Ishikawa (cell line): Measurements from ENCODE around the gene DNAJC15.

ENCODE experiments used
- CEBPB ChIP-seq: IDR thresholded peaks from 2 replicates; pipeline ENCODE4 v1.6.1; 2012
- CREB1 ChIP-seq: IDR thresholded peaks from 2 replicates; pipeline ENCODE4 v1.6.1; 2012; ENCODE audit warnings: low read depth
- EGR1 ChIP-seq: IDR thresholded peaks from 2 replicates; pipeline ENCODE4 v1.6.1; 2012
- EP300 ChIP-seq: IDR thresholded peaks from 2 replicates; pipeline ENCODE4 v1.6.1; 2012; ENCODE audit warnings: borderline replicate concordance
- FOXM1 ChIP-seq: IDR thresholded peaks from 2 replicates; pipeline ENCODE4 v1.6.1; 2012; ENCODE audit warnings: low read depth, borderline replicate concordance
- MAX ChIP-seq: IDR thresholded peaks from 2 replicates; pipeline ENCODE4 v1.6.1; 2012
- NFIC ChIP-seq: IDR thresholded peaks from 2 replicates; pipeline ENCODE4 v1.6.1; 2012
- RAD21 ChIP-seq: IDR thresholded peaks from 2 replicates; pipeline ENCODE4 v1.6.1; 2012; ENCODE audit warnings: low read depth
- REST ChIP-seq: IDR thresholded peaks from 2 replicates; pipeline ENCODE4 v1.6.1; 2012; ENCODE audit warnings: low read depth, mild to moderate bottlenecking
- TAF1 ChIP-seq: IDR thresholded peaks from 2 replicates; pipeline ENCODE4 v1.6.1; 2012; ENCODE audit warnings: low read depth, mild to moderate bottlenecking
- TCF12 ChIP-seq: IDR thresholded peaks from 2 replicates; pipeline ENCODE4 v1.6.1; 2012; ENCODE audit warnings: low read depth
- TEAD4 ChIP-seq: IDR thresholded peaks from 2 replicates; pipeline ENCODE4 v1.6.1; 2012
- USF1 ChIP-seq: IDR thresholded peaks from 2 replicates; pipeline ENCODE4 v1.6.1; 2012
- YY1 ChIP-seq: IDR thresholded peaks from 2 replicates; pipeline ENCODE4 v1.6.1; 2012; ENCODE audit warnings: low read depth
- ZBTB7A ChIP-seq: IDR thresholded peaks from 2 replicates; pipeline ENCODE4 v1.6.1; 2012; ENCODE audit warnings: low read depth

The DNAJC15 gene

GRCh38 chr13:43139211-43139610 lies 115.8 kb downstream of the DNAJC15 start:
- TF ChIP-seq TAF1 (no peak), REST (no peak), CREB1 (no peak), TEAD4 (no peak), MAX (no peak), NFIC (no peak), CEBPB (no peak), EGR1 (no peak), YY1 (no peak), RAD21 (no peak), ZBTB7A (no peak)

- TF ChIP-seq EP300 (no peak), YY1 (no peak), FOXM1 (no peak), EGR1 (no peak), TCF12 (no peak), RAD21 (no peak), CREB1 (no peak), USF1 (no peak), ZBTB7A (no peak), NFIC (no peak), REST (no peak), TAF1 (no peak), CEBPB (no peak), TEAD4 (no peak), MAX (no peak)
Observed at GRCh38 chr13:43139921-43140320, 116.5 kb downstream of the DNAJC15 start.

GRCh38 chr13:43140985-43141384 lies 117.6 kb downstream of the DNAJC15 start:
- no peak for TF ChIP-seq EGR1
- TF ChIP-seq MAX: no peak
- TF ChIP-seq TCF12: no peak
- TF ChIP-seq CEBPB: no peak
- no peak for TF ChIP-seq TAF1
- TF ChIP-seq TEAD4: no peak
- no peak for TF ChIP-seq EP300
- no peak for TF ChIP-seq REST
- no peak for TF ChIP-seq FOXM1
- no peak for TF ChIP-seq USF1
- no peak for TF ChIP-seq ZBTB7A
- TF ChIP-seq NFIC: no peak
- TF ChIP-seq YY1: no peak
- TF ChIP-seq RAD21: no peak
- TF ChIP-seq CREB1: no peak

GRCh38 chr13:43141685-43142084 lies 118.3 kb downstream of the DNAJC15 start:
- TF ChIP-seq TAF1 (no peak), YY1 (no peak), TCF12 (no peak), EP300 (no peak), NFIC (no peak), EGR1 (no peak), ZBTB7A (no peak)
